ENCODE measurements around the gene DDX49. TPM values are rescaled to one million over a fixed set of nuclear protein-coding genes. Genes with fewer than 3 reads are reported as not detected.

DDX49 gene
- total and polyA plus RNA-seq, 2 of the 4 experiments (the other 2 are of a cell fraction) = 50.9 to 52.1 TPM

DNA sequence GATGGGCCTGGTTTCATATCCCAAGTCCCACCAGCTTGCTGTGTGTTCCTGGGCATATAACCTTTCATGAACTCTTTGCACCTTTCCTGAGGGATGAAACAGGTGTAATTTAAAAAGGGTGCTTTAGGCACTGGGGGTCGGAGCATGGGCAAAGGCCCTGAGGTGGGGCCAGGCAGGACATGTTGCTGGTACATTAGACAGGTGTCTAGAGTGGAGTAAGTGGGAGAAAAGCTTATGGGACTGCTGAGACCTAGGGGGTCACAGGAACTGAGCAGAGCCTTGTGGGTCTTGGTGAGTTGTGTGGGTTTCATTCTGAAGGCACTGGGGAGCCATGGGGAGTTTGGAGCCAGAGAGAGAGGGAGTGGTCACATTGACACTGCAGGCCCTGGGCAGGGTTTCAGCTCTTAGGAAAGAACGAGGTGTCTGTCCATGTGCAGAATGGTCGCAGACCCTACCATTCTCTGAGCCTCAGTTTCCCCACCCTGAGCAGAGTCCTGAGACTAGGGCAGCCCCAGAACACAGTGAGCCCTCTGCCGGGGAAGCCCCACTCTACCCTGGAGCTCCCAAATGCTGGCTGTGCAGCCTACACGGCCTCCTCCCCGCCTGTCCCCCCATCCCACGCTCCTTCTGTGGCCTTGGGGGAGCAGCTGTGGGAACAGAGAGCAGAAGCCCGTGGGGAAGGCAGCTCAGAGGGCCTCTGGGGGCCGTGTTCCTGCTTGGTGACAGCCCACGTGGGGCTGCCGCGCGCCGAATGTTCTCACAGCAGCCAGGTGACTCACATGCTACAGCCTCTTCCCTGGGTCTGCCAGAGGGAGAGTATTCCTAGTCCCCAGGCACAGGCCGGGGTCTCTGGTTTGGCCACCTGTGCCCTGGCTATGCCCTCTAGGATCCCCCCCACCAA lies 28.8 kb downstream of the DDX49 start:
- no peak overlapping the region for H3K56ac ChIP-seq (ENCODE audit: extremely low read depth, insufficient read depth, low read length)
- no peak overlapping the region for H2AFZ ChIP-seq (replicated peaks; ENCODE audit: low read length, poor library complexity)
- H2BK20ac ChIP-seq (ENCODE audit: low read depth, low read length) = no peak overlapping the region
- H3K18ac ChIP-seq (ENCODE audit: low read depth, low read length) = no peak overlapping the region
- in situ Hi-C loops (cut with MboI; ENCODE audit: low sequenced_read_pairs) (no loop called here), dilution Hi-C loops (cut with HindIII; ENCODE audit: low sequenced_read_pairs, unreplicated experiment) (no loop called here), intact Hi-C loops (cut with micrococcal nuclease) (no loop called here)
- H2AK9ac ChIP-seq (replicated peaks; ENCODE audit: low read depth, low read length, poor library complexity) = no peak overlapping the region
- no peaks in the 10 kb centered on the region for H3K9me1 ChIP-seq (ENCODE audit: insufficient read depth, low read length)
- WGBS, 2 experiments (ENCODE audit: extremely low coverage in 2 of 2, insufficient read length in 1 of 2) = 69% methylated on average over 8 of the region's 15 CpGs; no CpG with 5 or more reads in 1 of the 2 experiments
- H3K36me3 ChIP-seq (ENCODE audit: control insufficient read depth, insufficient read depth, low read length) = peaks cover 6% of the 10 kb centered on the region; the same call in 1 of the 2 replicates
- no peak overlapping the region for H2AK5ac ChIP-seq (ENCODE audit: low read depth, low read length)
- H3K4me2 ChIP-seq (ENCODE audit: low read depth, low read length) = no peak overlapping the region
- POLR2A ChIA-PET (ENCODE audit: unreplicated experiment) = no interaction called here
- H3K4me3 ChIP-seq (ENCODE audit: insufficient read depth, low read depth, low read length) = no peak overlapping the region
- H3K27me3 ChIP-seq (ENCODE audit: control insufficient read depth, insufficient read depth, low read length) = no peaks in the 10 kb centered on the region
- no TSS peak for BruUV-seq (replicated peaks)
- H4K91ac ChIP-seq (ENCODE audit: insufficient read depth, low read depth, low read length) = no peak overlapping the region
- H3K79me1 ChIP-seq (ENCODE audit: low read depth in 1 of 2, low read length in 2 of 2) = peaks cover 0 to 4% of the 10 kb centered on the region in 2 experiments; a peak in 1 of 4 replicates
- no peak overlapping the region for H2BK5ac ChIP-seq (ENCODE audit: low read depth, low read length, poor library complexity, severe bottlenecking)
- H4K20me1 ChIP-seq (ENCODE audit: insufficient read depth, low read length) = no peaks in the 10 kb centered on the region
- no peaks in the 10 kb centered on the region for H3K4me1 ChIP-seq (ENCODE audit: control insufficient read depth, insufficient read depth, low read length)
- no peak overlapping the region for H2BK120ac ChIP-seq (ENCODE audit: low read depth, low read length)
- CTCF ChIA-PET = no interaction called here
- no peak overlapping the region for H2BK15ac ChIP-seq (ENCODE audit: low read depth, low read length)
- TF ChIP-seq NFE2L2 (IDR thresholded peaks at IDR 0.05; ENCODE audit: low read depth, low read length) (no peak), CHD1 (IDR thresholded peaks at IDR 0.05; ENCODE audit: low read depth, low read length) (no peak), RFX5 (IDR thresholded peaks at IDR 0.05; ENCODE audit: low read depth, low read length) (no peak), RCOR1 (IDR thresholded peaks at IDR 0.05; ENCODE audit: insufficient replicate concordance, low read length) (no peak), MAFK (IDR thresholded peaks at IDR 0.05; ENCODE audit: low read depth, low read length) (no peak), FOS (IDR thresholded peaks at IDR 0.05; ENCODE audit: low read depth, low read length) (no peak), MXI1 (IDR thresholded peaks at IDR 0.05; ENCODE audit: borderline replicate concordance, low read depth, low read length) (no peak), RAD21 (IDR thresholded peaks at IDR 0.05; ENCODE audit: low read length) (no peak), MAZ (IDR thresholded peaks at IDR 0.05; ENCODE audit: borderline replicate concordance, low read depth, low read length) (no peak), SMC3 (IDR thresholded peaks at IDR 0.05; ENCODE audit: low read depth, low read length) (no peak)
- TF ChIP-seq, protein P1, sequence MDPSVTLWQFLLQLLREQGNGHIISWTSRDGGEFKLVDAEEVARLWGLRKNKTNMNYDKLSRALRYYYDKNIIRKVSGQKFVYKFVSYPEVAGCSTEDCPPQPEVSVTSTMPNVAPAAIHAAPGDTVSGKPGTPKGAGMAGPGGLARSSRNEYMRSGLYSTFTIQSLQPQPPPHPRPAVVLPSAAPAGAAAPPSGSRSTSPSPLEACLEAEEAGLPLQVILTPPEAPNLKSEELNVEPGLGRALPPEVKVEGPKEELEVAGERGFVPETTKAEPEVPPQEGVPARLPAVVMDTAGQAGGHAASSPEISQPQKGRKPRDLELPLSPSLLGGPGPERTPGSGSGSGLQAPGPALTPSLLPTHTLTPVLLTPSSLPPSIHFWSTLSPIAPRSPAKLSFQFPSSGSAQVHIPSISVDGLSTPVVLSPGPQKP (IDR thresholded peaks at IDR 0.05; ENCODE audit: borderline replicate concordance, low read depth, low read length) = no peak
- no peak overlapping the region for H3K9ac ChIP-seq (ENCODE audit: low read depth, low read length)
- no peak overlapping the region for H3K23ac ChIP-seq (ENCODE audit: low read depth, low read length)
- H4K5ac ChIP-seq (ENCODE audit: low read depth, low read length) = no peak overlapping the region
- no peak overlapping the region for H4K8ac ChIP-seq (ENCODE audit: low read depth in 2 of 2, low read length in 2 of 2)
- no peak overlapping the region for H3K14ac ChIP-seq (replicated peaks; ENCODE audit: low read depth, low read length)
- no peak overlapping the region for H3K27ac ChIP-seq (ENCODE audit: insufficient read depth, low read length)
- H3K9me3 ChIP-seq (ENCODE audit: control insufficient read depth, insufficient read depth, low read length) = no peaks in the 10 kb centered on the region
- DNase-seq (no peak), ATAC-seq (ENCODE audit: low read depth) (no peak)
- H3K4ac ChIP-seq (ENCODE audit: low read depth, low read length) = no peak overlapping the region
